ENCODE data around the gene WDR33. TPM values are rescaled to one million over a fixed set of nuclear protein-coding genes. Genes with fewer than 3 reads are reported as not detected.

The WDR33 gene
- total and polyA plus RNA-seq, 2 of the 13 experiments (the other 11 are each of a cell fraction or from before 2014, with no cell fraction given), result 54.9 to 78.2 TPM

DNA sequence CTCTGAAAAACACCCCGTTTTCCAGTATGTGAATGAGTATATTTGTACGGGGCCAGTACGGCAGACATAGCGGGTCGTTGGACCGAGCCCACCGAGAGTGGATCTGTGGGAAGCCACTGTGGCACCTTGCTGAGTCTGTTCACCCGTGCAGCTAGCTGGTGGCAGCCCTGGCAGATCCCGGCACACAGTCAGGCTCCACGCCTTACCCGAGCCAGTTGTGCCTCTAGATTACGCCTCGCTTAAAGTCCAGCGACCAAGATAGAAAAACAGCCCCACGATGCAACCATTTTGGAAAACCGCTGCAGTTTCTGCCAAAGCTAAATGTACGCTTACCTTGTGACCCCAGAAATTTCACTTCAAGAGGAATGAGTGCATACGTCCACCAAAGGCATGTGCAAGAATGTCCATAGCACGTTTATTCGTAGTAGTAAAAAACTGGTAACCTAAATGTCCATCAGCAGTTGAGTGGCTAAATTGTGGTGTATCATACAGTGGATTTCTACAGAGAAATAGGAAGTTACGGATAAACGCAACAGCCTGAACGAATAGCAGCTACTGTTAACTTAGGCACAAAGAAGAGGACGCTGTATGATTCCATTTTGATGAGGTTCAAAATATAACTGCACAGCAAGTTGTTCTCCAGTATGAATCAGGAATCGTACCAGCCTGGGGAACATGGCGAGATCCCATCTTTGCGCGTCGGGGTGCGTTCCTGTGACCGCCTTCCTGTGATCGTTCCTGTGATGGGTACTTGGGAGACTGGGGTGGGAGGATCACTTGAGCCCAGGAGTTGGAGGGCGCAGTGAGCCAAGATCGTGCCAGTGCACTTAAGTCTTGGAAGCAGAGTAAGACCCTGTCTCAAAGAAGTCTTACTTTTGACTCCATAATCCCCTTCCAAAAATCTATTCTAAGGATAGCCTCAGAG is 688 bp upstream of the WDR33 start (continued):
- TF ChIP-seq DDIT3 (CRISPR knock-in tag; IDR thresholded peaks at IDR 0.05), result no peak
- TF ChIP-seq ZNF558 (CRISPR knock-in tag; IDR thresholded peaks at IDR 0.05; ENCODE audit: borderline replicate concordance), result no peak
- no peak for TF ChIP-seq NFKBIZ (CRISPR knock-in tag; IDR thresholded peaks at IDR 0.05)
- no peak for TF ChIP-seq SRSF9 (IDR thresholded peaks at IDR 0.05; ENCODE audit: borderline replicate concordance, insufficient read depth, low read depth, low read length, poor library complexity, severe bottlenecking)
- TF ChIP-seq KDM5B (CRISPR knock-in tag; IDR thresholded peaks at IDR 0.05; ENCODE audit: borderline replicate concordance), result no peak; the same call in 1 of the 2 replicates
- no peak for TF ChIP-seq ZNF280B (CRISPR knock-in tag; IDR thresholded peaks at IDR 0.05; ENCODE audit: borderline replicate concordance)
- no peak for TF ChIP-seq RNF2 (conservative IDR thresholded peaks at IDR 0.05; ENCODE audit: low read depth)
- no peak for TF ChIP-seq PCBP1 (IDR thresholded peaks at IDR 0.05; ENCODE audit: borderline replicate concordance, low read depth, low read length)
- TF ChIP-seq, protein P1, sequence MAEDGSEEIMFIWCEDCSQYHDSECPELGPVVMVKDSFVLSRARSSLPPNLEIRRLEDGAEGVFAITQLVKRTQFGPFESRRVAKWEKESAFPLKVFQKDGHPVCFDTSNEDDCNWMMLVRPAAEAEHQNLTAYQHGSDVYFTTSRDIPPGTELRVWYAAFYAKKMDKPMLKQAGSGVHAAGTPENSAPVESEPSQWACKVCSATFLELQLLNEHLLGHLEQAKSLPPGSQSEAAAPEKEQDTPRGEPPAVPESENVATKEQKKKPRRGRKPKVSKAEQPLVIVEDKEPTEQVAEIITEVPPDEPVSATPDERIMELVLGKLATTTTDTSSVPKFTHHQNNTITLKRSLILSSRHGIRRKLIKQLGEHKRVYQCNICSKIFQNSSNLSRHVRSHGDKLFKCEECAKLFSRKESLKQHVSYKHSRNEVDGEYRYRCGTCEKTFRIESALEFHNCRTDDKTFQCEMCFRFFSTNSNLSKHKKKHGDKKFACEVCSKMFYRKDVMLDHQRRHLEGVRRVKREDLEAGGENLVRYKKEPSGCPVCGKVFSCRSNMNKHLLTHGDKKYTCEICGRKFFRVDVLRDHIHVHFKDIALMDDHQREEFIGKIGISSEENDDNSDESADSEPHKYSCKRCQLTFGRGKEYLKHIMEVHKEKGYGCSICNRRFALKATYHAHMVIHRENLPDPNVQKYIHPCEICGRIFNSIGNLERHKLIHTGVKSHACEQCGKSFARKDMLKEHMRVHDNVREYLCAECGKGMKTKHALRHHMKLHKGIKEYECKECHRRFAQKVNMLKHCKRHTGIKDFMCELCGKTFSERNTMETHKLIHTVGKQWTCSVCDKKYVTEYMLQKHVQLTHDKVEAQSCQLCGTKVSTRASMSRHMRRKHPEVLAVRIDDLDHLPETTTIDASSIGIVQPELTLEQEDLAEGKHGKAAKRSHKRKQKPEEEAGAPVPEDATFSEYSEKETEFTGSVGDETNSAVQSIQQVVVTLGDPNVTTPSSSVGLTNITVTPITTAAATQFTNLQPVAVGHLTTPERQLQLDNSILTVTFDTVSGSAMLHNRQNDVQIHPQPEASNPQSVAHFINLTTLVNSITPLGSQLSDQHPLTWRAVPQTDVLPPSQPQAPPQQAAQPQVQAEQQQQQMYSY (CRISPR knock-in tag; IDR thresholded peaks at IDR 0.05), result no peak
- TF ChIP-seq, protein P2, sequence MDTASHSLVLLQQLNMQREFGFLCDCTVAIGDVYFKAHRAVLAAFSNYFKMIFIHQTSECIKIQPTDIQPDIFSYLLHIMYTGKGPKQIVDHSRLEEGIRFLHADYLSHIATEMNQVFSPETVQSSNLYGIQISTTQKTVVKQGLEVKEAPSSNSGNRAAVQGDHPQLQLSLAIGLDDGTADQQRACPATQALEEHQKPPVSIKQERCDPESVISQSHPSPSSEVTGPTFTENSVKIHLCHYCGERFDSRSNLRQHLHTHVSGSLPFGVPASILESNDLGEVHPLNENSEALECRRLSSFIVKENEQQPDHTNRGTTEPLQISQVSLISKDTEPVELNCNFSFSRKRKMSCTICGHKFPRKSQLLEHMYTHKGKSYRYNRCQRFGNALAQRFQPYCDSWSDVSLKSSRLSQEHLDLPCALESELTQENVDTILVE (CRISPR knock-in tag; IDR thresholded peaks at IDR 0.05), result no peak
- TF ChIP-seq CENPX (CRISPR knock-in tag; IDR thresholded peaks at IDR 0.05), result no peak
- no peak for TF ChIP-seq ZBTB42 (CRISPR knock-in tag; IDR thresholded peaks at IDR 0.05)
- peak; percentile 11; the same call in 1 of the 2 replicates for TF ChIP-seq AFF4 (CRISPR knock-in tag; IDR thresholded peaks at IDR 0.05)
- TF ChIP-seq ZNF670 (CRISPR knock-in tag; IDR thresholded peaks at IDR 0.05; ENCODE audit: borderline replicate concordance), result no peak
- TF ChIP-seq ZNF3 (CRISPR knock-in tag; IDR thresholded peaks at IDR 0.05), result no peak
- peak; percentile 93 for TF ChIP-seq ZNF501 (CRISPR knock-in tag; IDR thresholded peaks at IDR 0.05)
- TF ChIP-seq KAT8 (CRISPR knock-in tag; IDR thresholded peaks at IDR 0.05), result no peak
- no peak for TF ChIP-seq SSRP1 (CRISPR knock-in tag; IDR thresholded peaks at IDR 0.05)
